ENCODE results near the gene TMEM165. TPM values are rescaled to one million over a fixed set of nuclear protein-coding genes. Genes with fewer than 3 reads are reported as not detected.

The TMEM165 gene
- total and polyA plus RNA-seq, 10 of the 15 experiments (the other 5 are each of a cell fraction or from before 2014, with no cell fraction given) = 18.3 to 141 (median 81.1) TPM

DNA sequence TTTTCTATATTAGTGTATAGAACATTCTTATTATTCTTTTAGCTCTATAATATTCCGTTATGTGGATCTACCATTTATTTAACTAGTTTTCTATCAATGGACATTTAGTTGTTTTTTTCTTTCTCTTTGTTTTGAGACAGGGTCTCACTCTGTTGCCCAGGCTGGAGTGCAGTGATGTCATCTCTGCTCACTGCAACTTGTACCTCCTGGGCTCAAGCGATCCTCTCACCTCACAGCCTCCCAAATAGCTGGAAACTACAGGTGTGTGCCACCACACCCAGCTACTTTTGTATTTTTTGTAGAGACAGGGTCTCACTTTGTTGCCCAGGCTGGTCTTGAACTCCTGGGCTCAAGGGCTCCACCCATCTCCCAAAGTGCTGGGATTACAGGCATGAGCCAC is 10.8 kb downstream of the TMEM165 start:
- in situ Hi-C loops (cut with MboI) = loop anchor here (10.0 to 25.0 kb wide), 2 partner anchors 328 to 456 kb away; partner anchors contain the start of gene EXOC1
- intact Hi-C loops (cut with micrococcal nuclease; ENCODE audit: unreplicated experiment) = loop anchor here (10.0 kb wide), 1 partner anchor 898 kb away; no protein-coding TSS in a partner anchor
- no peak overlapping the region for H2AFZ ChIP-seq (ENCODE audit: control insufficient read depth, low read depth, low read length)
- peaks cover 81% of the 10 kb centered on the region for H3K79me2 ChIP-seq (ENCODE audit: control insufficient read depth, insufficient read depth, low read length)
- ChIA-PET CTCF (interaction anchor here (2.1 kb wide), 1 partner anchor 148 kb away, joined by 6 read pairs; no protein-coding TSS in a partner anchor), POLR2A (interaction anchor here (1.3 kb wide), 1 partner anchor 1722 kb away, joined by 3 read pairs; no protein-coding TSS in a partner anchor), SMC1A (ENCODE audit: uncharacterized antibody, unreplicated experiment) (interaction anchor here (1.5 kb wide), 2 partner anchors 11 to 331 kb away, joined by 3 to 7 read pairs; partner anchors contain the start of gene TMEM165), RAD21 (ENCODE audit: unreplicated experiment) (interaction anchor here (1.7 kb wide), 1 partner anchor 541 kb away, joined by 4 read pairs; no protein-coding TSS in a partner anchor)
- peaks cover under 1 to 19% of the 10 kb centered on the region in 2 experiments; a peak in 3 of 4 replicates for H3K36me3 ChIP-seq (ENCODE audit: control insufficient read depth in 2 of 2, insufficient read depth in 2 of 2, low read length in 1 of 2)
- BruUV-seq (replicated peaks) = no TSS peak
- FAIRE-seq (no peak), DNase-seq (ENCODE audit: low read depth, low spot score) (no peak), ATAC-seq (no peak)
- no peaks in the 10 kb centered on the region; the same call in 2 of the 3 replicates for H3K9me3 ChIP-seq (replicated peaks; ENCODE audit: control insufficient read depth, insufficient read depth, low read length)
- H3K4me2 ChIP-seq (ENCODE audit: control insufficient read depth, insufficient read depth) = no peak overlapping the region
- no peaks in the 10 kb centered on the region for H3K27me3 ChIP-seq (replicated peaks in 1 of 2; ENCODE audit: control insufficient read depth in 2 of 2, insufficient read depth in 2 of 2, low read length in 1 of 2)
- H3K9ac ChIP-seq (ENCODE audit: control insufficient read depth, insufficient read depth, low read length) = no peak overlapping the region
- H3K4me3 ChIP-seq = no peak overlapping the region
- H3K4me1 ChIP-seq (ENCODE audit: control insufficient read depth, insufficient read depth, low read length) = no peaks in the 10 kb centered on the region
- no peak for TF ChIP-seq RB1 (IDR thresholded peaks at IDR 0.05; ENCODE audit: borderline replicate concordance)
- TF ChIP-seq ZNF384 (IDR thresholded peaks at IDR 0.05; ENCODE audit: borderline replicate concordance, low read depth, low read length) = no peak
- TF ChIP-seq SIX5 (IDR thresholded peaks at IDR 0.05; ENCODE audit: low read depth, low read length, severe bottlenecking) = no peak
- no peak for TF ChIP-seq PAX8 (IDR thresholded peaks at IDR 0.05)
- no peak for TF ChIP-seq MYB (IDR thresholded peaks at IDR 0.05; ENCODE audit: borderline replicate concordance, low read depth, low read length)
- TF ChIP-seq IKZF2 (IDR thresholded peaks at IDR 0.05) = no peak
- no peak for TF ChIP-seq HDAC6 (IDR thresholded peaks at IDR 0.05; ENCODE audit: unreplicated experiment)
- TF ChIP-seq JUND (IDR thresholded peaks at IDR 0.05; ENCODE audit: low read depth, low read length) = no peak
- TF ChIP-seq CBX3 (IDR thresholded peaks at IDR 0.05; ENCODE audit: borderline replicate concordance, low read depth) = no peak
- no peak for TF ChIP-seq KLF5 (IDR thresholded peaks at IDR 0.05; ENCODE audit: partially characterized antibody)
- TF ChIP-seq BCL11A (IDR thresholded peaks at IDR 0.05; ENCODE audit: low read depth, low read length) = no peak
- TF ChIP-seq BMI1 (IDR thresholded peaks at IDR 0.05; ENCODE audit: borderline replicate concordance) = no peak
- TF ChIP-seq, protein P1, sequence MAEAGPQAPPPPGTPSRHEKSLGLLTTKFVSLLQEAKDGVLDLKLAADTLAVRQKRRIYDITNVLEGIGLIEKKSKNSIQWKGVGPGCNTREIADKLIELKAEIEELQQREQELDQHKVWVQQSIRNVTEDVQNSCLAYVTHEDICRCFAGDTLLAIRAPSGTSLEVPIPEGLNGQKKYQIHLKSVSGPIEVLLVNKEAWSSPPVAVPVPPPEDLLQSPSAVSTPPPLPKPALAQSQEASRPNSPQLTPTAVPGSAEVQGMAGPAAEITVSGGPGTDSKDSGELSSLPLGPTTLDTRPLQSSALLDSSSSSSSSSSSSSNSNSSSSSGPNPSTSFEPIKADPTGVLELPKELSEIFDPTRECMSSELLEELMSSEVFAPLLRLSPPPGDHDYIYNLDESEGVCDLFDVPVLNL (IDR thresholded peaks at IDR 0.05; ENCODE audit: low read depth, low read length) = no peak
- TF ChIP-seq, protein P2, sequence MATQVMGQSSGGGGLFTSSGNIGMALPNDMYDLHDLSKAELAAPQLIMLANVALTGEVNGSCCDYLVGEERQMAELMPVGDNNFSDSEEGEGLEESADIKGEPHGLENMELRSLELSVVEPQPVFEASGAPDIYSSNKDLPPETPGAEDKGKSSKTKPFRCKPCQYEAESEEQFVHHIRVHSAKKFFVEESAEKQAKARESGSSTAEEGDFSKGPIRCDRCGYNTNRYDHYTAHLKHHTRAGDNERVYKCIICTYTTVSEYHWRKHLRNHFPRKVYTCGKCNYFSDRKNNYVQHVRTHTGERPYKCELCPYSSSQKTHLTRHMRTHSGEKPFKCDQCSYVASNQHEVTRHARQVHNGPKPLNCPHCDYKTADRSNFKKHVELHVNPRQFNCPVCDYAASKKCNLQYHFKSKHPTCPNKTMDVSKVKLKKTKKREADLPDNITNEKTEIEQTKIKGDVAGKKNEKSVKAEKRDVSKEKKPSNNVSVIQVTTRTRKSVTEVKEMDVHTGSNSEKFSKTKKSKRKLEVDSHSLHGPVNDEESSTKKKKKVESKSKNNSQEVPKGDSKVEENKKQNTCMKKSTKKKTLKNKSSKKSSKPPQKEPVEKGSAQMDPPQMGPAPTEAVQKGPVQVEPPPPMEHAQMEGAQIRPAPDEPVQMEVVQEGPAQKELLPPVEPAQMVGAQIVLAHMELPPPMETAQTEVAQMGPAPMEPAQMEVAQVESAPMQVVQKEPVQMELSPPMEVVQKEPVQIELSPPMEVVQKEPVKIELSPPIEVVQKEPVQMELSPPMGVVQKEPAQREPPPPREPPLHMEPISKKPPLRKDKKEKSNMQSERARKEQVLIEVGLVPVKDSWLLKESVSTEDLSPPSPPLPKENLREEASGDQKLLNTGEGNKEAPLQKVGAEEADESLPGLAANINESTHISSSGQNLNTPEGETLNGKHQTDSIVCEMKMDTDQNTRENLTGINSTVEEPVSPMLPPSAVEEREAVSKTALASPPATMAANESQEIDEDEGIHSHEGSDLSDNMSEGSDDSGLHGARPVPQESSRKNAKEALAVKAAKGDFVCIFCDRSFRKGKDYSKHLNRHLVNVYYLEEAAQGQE (IDR thresholded peaks at IDR 0.05; ENCODE audit: low read depth, low read length) = no peak
- no peak for TF ChIP-seq ESRRA (IDR thresholded peaks at IDR 0.05; ENCODE audit: low read length)
- TF ChIP-seq ZNF274 (IDR thresholded peaks at IDR 0.05; ENCODE audit: insufficient read depth, insufficient read length) = no peak
- no peak for TF ChIP-seq BHLHE40 (IDR thresholded peaks at IDR 0.05; ENCODE audit: borderline replicate concordance in 1 of 2, low read depth in 2 of 2, low read length in 1 of 2)
- no peak for TF ChIP-seq IKZF1 (conservative IDR thresholded peaks at IDR 0.05)
- 100% methylated on average over 2 of the region's 2 CpGs for WGBS (ENCODE audit: insufficient coverage, insufficient replicate concordance, low lambda C conversion rate, missing lambda C conversion rate)
- peaks cover 3% of the 10 kb centered on the region; the same call in 1 of the 2 replicates for H4K20me1 ChIP-seq (ENCODE audit: control insufficient read depth, insufficient read depth)
- no peak overlapping the region for H3K27ac ChIP-seq (ENCODE audit: control insufficient read depth, insufficient read depth)
